ENCODE results near the gene CCSAP. TPM values are rescaled to one million over a fixed set of nuclear protein-coding genes. Genes with fewer than 3 reads are reported as not detected.
"Not testable (repeated sequence)": the region's sequence is repeated elsewhere in the genome, so short reads cannot be mapped to it uniquely, and the experiment has no call there.

The CCSAP gene
- total RNA-seq, 2 experiments from 2014 or later = 7.6 to 8.2 TPM

DNA sequence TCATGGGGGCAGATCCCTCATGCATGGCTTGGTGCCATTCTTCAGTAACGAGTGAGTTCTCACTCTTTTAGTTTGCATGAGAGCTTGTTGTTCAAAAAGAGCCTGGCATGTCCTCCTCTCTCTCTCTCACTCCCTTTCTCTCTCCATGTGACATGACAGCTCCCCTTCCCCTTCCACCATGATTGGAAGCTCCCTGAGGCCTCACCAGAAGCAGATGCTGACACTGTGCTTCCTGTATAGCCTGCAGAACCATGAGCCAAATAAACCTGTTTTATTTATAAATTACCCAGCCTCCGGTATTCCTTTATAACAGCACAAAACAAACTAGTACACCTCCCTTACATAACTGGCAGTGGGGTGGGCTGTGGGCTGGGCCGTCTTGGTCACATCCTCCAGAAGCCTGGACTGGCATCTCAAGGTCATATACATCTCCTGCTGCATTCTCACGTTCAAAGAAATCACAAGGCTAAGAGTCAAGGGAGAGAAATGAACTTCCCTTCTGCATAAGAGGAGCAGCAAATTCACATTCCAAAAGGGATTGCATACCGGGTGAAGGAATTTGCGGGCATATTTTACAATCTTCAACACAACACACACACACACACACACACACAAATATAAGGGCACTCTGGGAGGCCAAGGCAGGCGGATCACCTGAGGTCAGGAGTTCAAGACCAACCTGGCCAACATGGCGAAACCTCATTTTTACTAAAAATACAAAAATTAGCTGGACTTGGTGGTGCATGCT lies 2.3 kb upstream of the CCSAP start:
- peaks cover 23% of the 10 kb centered on the region for H3K27me3 Mint-ChIP-seq
- peaks cover 12% of the 10 kb centered on the region for H3K4me1 Mint-ChIP-seq
- H3K4me3 Mint-ChIP-seq = no peak overlapping the region
- peaks cover 7% of the 10 kb centered on the region for H3K36me3 Mint-ChIP-seq
- peaks cover 2% of the 10 kb centered on the region for H3K9me3 Mint-ChIP-seq
- no peak overlapping the region for H3K27ac Mint-ChIP-seq
- DNase-seq = no peak

- peaks cover 23% of the 10 kb centered on the region for H3K27me3 Mint-ChIP-seq
- no peak overlapping the region for H3K27ac Mint-ChIP-seq
- peaks cover 2% of the 10 kb centered on the region for H3K9me3 Mint-ChIP-seq
- H3K4me1 Mint-ChIP-seq = peaks cover 20% of the 10 kb centered on the region
- H3K4me3 Mint-ChIP-seq = no peak overlapping the region
- DNase-seq = no peak
- H3K36me3 Mint-ChIP-seq = peaks cover 11% of the 10 kb centered on the region
These were observed 1.3 kb upstream of the CCSAP start for GRCh38 chr1:229344139-229344538.

GRCh38 chr1:229341774-229342655 lies 832 bp downstream of the CCSAP start:
- H3K27ac Mint-ChIP-seq = peak overlapping the region; percentile 81
- peaks cover 32% of the 10 kb centered on the region for H3K4me1 Mint-ChIP-seq
- H3K4me3 Mint-ChIP-seq = peak overlapping the region; percentile 86
- H3K36me3 Mint-ChIP-seq = peaks cover 16% of the 10 kb centered on the region
- DNase-seq = peak; percentile 82
- H3K27me3 Mint-ChIP-seq = peaks cover 18% of the 10 kb centered on the region
- H3K9me3 Mint-ChIP-seq = peaks cover 2% of the 10 kb centered on the region

GRCh38 chr1:229340496-229340895 lies 2.4 kb downstream of the CCSAP start:
- Mint-ChIP-seq H3K4me3 (peak overlapping the region; percentile 86), H3K27ac (no peak overlapping the region), H3K9me3 (peaks cover 2% of the 10 kb centered on the region), H3K36me3 (peaks cover 19% of the 10 kb centered on the region), H3K4me1 (peaks cover 32% of the 10 kb centered on the region), H3K27me3 (peaks cover 10% of the 10 kb centered on the region)
- DNase-seq = no peak

- no peak for DNase-seq
- Mint-ChIP-seq H3K27ac (no peak overlapping the region), H3K4me1 (peaks cover 32% of the 10 kb centered on the region), H3K36me3 (peaks cover 28% of the 10 kb centered on the region), H3K27me3 (peaks cover 1% of the 10 kb centered on the region), H3K4me3 (peak overlapping the region; percentile 5), H3K9me3 (no peaks in the 10 kb centered on the region)
These were observed 3.3 kb downstream of the CCSAP start for GRCh38 chr1:229339520-229339919.

DNA sequence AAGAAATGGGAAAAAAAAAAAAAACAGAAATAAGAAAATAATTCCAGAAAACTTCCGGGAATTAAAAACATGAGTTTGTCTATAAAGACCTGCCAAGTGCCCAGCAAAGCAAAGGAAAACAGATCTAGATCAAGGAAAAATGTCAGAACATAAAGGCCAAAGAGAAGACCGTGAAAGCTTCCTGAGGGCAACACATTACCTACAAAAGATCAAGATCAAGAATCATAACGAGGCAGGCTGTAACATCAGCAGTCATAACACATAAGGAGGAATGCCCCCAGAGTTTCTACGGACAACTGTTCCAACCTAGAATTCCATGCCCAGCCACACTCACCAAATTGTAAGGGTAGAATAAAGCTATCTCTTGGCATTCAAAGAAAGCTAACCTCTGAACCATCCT lies 3.8 kb downstream of the CCSAP start:
- no peaks in the 10 kb centered on the region for H3K27me3 Mint-ChIP-seq
- H3K4me1 Mint-ChIP-seq = peaks cover 32% of the 10 kb centered on the region
- H3K36me3 Mint-ChIP-seq = peaks cover 31% of the 10 kb centered on the region
- H3K9me3 Mint-ChIP-seq = peaks cover 3% of the 10 kb centered on the region
- H3K4me3 Mint-ChIP-seq = no peak overlapping the region
- H3K27ac Mint-ChIP-seq = no peak overlapping the region
- no peak for DNase-seq

DNA sequence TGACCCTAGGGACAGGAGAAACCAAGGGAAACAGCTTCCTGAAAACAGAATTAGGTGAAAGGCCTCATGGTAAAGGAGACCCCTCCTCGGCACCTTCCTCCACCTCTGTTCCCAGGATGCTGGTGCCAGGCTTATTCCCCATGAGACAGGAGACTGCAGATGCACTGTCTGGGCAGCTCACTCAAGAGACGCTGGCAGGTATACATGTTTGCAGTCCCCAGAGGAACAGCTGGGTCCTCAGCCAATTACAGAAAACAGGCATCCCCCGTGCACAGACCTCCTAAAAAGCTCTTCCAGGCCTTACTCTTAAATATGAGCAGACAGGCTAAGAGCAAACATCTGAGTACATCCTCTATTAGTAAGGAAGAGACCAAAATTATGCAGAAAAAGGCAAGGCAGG lies 6.5 kb downstream of the CCSAP start:
- H3K4me3 Mint-ChIP-seq = no peak overlapping the region
- no peak for DNase-seq
- peaks cover 25% of the 10 kb centered on the region for H3K4me1 Mint-ChIP-seq
- H3K36me3 Mint-ChIP-seq = peaks cover 29% of the 10 kb centered on the region
- no peak overlapping the region for H3K27ac Mint-ChIP-seq
- H3K27me3 Mint-ChIP-seq = no peaks in the 10 kb centered on the region
- H3K9me3 Mint-ChIP-seq = peaks cover 3% of the 10 kb centered on the region

GRCh38 chr1:229334716-229335115 lies 8.1 kb downstream of the CCSAP start:
- peaks cover 25% of the 10 kb centered on the region for H3K36me3 Mint-ChIP-seq
- no peak overlapping the region for H3K4me3 Mint-ChIP-seq

GRCh38 chr1:229334269-229334668 lies 8.6 kb downstream of the CCSAP start:
- peaks cover 22% of the 10 kb centered on the region for H3K36me3 Mint-ChIP-seq

More at GRCh38 chr1:229334716-229335115, 8.1 kb downstream of the CCSAP start:
- Mint-ChIP-seq H3K9me3 (peaks cover 3% of the 10 kb centered on the region), H3K4me1 (peaks cover 17% of the 10 kb centered on the region), H3K27ac (no peak overlapping the region), H3K27me3 (no peaks in the 10 kb centered on the region)
- DNase-seq = no peak

GRCh38 chr1:229328598-229329362 lies 14.1 kb downstream of the CCSAP start:
- H3K9me3 Mint-ChIP-seq = no peaks in the 10 kb centered on the region
- H3K4me3 Mint-ChIP-seq = no peak overlapping the region
- H3K27me3 Mint-ChIP-seq = no peaks in the 10 kb centered on the region
- H3K36me3 Mint-ChIP-seq = peaks cover 9% of the 10 kb centered on the region
- H3K27ac Mint-ChIP-seq = peak overlapping the region; percentile 54
- DNase-seq = no peak
- H3K4me1 Mint-ChIP-seq = peaks cover 6% of the 10 kb centered on the region

More at GRCh38 chr1:229334269-229334668, 8.6 kb downstream of the CCSAP start:
- peaks cover 13% of the 10 kb centered on the region for H3K4me1 Mint-ChIP-seq
- H3K27ac Mint-ChIP-seq = no peak overlapping the region
- no peak overlapping the region for H3K4me3 Mint-ChIP-seq
- peaks cover 3% of the 10 kb centered on the region for H3K9me3 Mint-ChIP-seq
- no peaks in the 10 kb centered on the region for H3K27me3 Mint-ChIP-seq
- DNase-seq = no peak

DNA sequence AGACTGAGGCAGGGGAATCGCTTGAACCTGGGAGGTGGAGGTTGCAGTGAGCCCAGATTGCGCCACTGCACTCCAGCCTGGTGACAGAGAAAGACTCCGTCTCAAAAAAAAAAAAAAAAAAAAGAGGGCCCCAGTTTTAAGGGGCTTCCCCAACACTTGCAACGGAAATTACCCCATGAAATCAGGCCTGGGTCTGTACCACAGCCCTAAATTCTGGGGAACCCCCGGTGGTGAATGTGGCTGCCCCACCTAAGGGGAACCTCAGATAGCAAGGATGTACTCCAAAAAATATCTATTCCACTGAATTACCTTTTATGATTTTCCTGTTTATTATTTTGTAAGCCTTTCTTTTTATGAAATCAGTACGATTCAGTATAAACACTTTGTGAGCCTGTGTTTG lies 15.1 kb downstream of the CCSAP start:
- H3K9me3 Mint-ChIP-seq, H3K4me1 Mint-ChIP-seq, H3K27ac Mint-ChIP-seq, H3K4me3 Mint-ChIP-seq, H3K36me3 Mint-ChIP-seq, H3K27me3 Mint-ChIP-seq: not testable (repeated sequence)
- peak; percentile 22 for DNase-seq

DNA sequence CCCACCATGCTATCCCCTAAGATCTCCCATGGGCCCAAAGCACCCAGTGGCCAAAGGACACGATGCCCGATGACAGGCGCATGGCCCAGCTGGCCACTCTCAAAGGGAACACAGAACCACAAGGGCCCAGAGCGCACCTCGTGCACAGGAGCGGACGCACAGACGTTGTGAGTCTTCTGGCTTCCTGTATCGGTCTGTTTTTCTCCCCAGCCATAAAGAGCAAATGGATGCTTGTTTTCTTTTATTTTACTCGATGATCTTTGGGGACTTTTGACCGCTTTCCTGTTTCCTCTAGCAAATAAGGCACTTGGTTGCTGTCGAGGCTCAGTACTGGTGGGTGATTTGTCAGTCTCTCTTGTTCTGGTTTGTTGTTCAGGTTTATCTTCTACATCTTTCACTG lies 16.2 kb downstream of the CCSAP start:
- H3K27me3 Mint-ChIP-seq = no peaks in the 10 kb centered on the region
- peaks cover 9% of the 10 kb centered on the region for H3K36me3 Mint-ChIP-seq
- no peak overlapping the region for H3K4me3 Mint-ChIP-seq
- peaks cover 6% of the 10 kb centered on the region for H3K4me1 Mint-ChIP-seq
- no peak overlapping the region for H3K27ac Mint-ChIP-seq
- H3K9me3 Mint-ChIP-seq = no peaks in the 10 kb centered on the region
- DNase-seq = no peak

DNA sequence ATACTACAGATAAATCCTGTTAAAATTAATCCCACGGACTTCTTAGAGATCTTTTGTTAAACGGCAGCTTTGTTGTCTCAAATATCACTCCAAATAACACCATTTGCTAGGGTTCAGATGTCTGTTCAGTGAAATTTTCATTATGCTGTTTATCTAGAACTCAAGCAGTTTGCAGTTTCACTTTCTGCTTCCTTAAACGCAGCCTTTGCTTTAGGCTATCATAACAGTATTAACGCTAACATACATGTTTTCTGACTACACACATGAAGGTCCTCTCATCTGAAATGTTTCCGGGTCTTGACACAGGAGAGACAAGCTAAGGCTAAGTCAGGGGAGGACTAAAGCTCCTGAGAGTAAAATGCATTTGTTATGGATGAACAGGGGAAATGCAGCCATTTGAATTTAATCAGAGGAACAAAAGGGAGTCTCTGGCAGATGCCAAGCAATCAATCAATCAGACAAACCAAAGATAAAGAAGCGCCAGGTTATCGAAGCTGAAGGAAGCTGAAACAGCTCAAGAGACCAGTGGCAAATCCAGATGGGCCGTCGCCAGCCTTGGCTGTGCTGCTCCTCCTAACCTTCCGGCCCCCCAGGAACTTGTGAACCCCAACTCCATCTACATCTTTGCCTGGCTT lies 16.9 kb downstream of the CCSAP start:
- no peaks in the 10 kb centered on the region for H3K9me3 Mint-ChIP-seq
- no peak overlapping the region for H3K4me3 Mint-ChIP-seq
- H3K27me3 Mint-ChIP-seq = no peaks in the 10 kb centered on the region
- no peak for DNase-seq
- H3K36me3 Mint-ChIP-seq = peaks cover 9% of the 10 kb centered on the region
- H3K27ac Mint-ChIP-seq = peak overlapping the region; percentile 28
- peaks cover 6% of the 10 kb centered on the region for H3K4me1 Mint-ChIP-seq

GRCh38 chr1:229325401-229325800 lies 17.4 kb downstream of the CCSAP start:
- H3K9me3 Mint-ChIP-seq = no peaks in the 10 kb centered on the region
- no peak overlapping the region for H3K4me3 Mint-ChIP-seq
- no peak overlapping the region for H3K27ac Mint-ChIP-seq
- no peak for DNase-seq
- no peaks in the 10 kb centered on the region for H3K27me3 Mint-ChIP-seq
- peaks cover 6% of the 10 kb centered on the region for H3K4me1 Mint-ChIP-seq
- peaks cover 9% of the 10 kb centered on the region for H3K36me3 Mint-ChIP-seq

Data from activated naive CD8-positive, alpha-beta T cell treated with anti-CD3 and anti-CD28 coated beads for 36 hours (primary cell).